Stimulated activated CD4-positive, alpha-beta T cell treated with anti-CD3 and anti-CD28 coated beads, TNF-alpha, amount 100 ng/mL, for 4 hours (primary cell): ENCODE data around the gene CREBBP.

Experiments used
- DNase-seq, 3 experiments: peaks; one replicate each; pipeline ENCODE4 v3.0.0-alpha.2; 2020; ENCODE audit warnings: low read depth in 3 of 3

Gene CREBBP

DNA sequence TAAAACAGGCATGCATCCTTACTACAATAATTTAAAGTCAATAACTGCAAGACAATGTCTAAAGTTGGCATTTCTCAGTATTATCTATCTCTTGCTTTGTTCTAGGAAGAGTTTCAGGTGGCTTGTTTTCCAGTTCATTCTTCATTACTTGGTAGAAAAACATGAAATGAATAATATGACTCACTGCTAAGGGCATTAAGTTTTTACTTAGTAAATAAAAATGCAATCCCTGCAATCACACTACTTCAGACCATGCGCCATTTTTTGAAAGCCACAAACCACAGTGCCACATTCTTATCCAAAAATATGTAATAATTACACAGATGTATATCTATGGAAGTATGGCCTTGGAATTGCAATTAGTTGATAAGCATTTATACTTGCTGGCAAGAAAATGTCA, 55.4 kb downstream of the CREBBP start:
- DNase-seq = no peak

- DNase-seq = no peak
Observed at GRCh38 chr16:3824121-3824795, 56.3 kb downstream of the CREBBP start.

DNA sequence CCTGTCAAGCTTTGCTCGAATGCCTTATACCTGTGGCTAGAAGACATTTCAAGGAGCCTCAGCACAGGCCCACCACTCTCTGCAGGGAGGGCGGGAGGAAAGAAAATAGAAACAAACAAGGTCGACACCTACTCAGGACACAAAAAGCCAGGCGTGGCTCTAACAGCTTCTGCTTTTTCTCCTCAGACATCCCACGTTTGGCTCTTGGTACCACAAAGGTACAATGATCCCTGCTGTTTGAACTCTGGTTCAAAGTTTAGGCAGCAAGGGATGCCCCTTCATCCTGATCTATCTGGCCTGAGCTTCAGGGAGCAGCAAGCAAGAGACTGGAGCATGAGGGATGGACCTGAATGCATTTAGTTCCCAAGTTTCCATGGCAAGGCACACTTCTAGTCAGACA, 57.1 kb downstream of the CREBBP start:
- DNase-seq = no peak

GRCh38 chr16:3822366-3823045, 58.0 kb downstream of the CREBBP start:
- DNase-seq = no peak

DNA sequence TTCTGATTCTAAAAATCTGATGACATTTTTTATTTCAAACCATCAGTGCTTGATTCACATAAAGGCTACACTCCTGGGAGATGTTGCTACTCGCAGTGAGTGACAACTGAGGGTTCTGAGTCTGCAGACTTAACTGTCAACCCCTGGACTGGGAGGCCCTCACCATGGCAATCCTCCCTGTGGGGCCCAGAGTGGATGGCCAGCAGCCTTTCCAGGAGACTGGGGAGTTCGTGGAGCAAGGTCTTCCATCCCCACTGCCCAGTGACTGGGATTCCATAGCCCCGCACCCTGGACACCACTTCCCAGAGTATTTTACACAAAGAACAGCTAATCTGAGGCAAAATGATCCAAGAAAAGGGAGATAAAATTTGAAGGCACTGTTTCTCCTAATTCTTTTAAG, 59.3 kb downstream of the CREBBP start:
- DNase-seq = no peak

DNA sequence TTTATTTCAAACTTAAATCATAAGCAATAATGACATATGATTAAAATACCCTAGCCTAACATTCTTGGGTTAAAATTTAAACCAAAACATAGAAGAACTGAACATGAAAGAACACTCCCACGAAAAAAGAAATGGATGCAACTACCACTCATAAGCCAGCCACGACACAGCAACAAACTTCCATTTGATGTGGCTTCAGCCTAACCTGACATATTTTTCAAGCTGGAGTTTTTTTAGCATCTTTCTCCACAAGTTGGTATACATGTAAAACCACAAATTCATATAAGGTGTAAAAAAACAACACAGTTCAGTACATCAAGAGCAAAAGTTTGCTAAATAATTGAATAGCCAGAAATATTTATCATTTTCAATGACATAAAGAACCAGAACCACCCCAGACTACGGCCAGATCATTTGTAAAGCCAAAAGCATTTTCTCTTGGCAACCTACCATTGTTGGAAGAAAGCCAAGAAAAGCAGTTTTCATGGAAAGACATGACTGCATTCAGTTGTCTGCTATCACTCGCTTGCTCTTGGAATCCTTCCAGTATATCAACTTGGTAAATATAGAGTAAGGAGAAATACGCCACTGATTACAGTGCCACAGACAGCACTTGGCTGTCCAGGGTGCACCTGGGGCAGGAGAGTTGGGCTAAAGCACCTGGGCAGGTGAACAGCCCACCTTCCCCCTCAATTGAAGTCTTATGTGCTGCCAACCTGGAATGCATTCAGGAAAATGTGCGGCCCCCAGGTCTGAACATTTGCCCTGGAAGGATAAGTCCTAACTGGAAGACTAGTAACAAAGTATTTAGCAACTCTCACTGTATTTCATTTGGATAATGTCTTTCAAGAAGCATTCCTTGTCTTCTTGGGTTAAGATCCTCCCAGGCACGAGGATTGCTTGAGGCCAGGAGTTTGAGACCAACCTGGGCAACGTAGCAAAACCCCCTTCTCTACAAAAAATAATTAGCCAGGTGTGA, 60.5 kb downstream of the CREBBP start:
- no peak for DNase-seq

DNA sequence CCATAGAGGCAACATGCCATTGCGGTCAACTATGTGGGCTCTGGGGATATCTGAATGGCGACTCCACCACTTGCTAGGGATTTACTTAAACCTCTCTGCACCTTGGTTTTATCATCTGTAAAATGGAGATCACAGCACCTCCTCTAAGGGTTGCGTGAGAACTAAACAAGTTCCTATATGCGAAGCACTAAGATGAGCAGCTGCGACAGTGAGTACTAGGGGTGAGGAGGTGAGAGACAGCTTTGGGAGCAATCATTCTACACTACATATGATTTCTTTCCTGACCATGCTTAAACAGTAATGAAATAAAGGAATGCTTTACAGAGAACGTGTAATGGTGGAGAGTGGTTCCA, 61.4 kb downstream of the CREBBP start:
- no peak for DNase-seq

GRCh38 chr16:3816326-3816725, 64.2 kb downstream of the CREBBP start:
- DNase-seq = no peak

DNA sequence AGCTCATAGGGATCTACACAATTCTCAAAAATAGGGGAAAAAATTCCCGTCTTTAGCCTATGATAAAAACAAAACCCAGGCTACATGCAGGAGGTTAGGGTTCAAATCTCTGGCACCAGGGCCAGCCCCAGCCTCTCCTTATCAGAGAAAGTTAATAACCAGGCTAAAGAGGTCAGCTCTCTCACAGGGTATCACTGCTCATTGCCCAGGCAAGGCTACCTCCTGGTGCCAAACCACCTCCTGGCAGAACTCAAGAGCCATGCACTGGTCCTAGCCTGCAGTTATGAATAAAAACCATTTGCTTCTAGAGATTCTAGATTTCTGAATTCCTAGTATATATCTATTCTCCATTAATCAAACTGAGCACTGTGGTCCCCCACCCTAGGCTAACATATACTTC, 65.8 kb downstream of the CREBBP start:
- DNase-seq = no peak

GRCh38 chr16:3812469-3813172, 67.9 kb downstream of the CREBBP start:
- DNase-seq = no peak

DNA sequence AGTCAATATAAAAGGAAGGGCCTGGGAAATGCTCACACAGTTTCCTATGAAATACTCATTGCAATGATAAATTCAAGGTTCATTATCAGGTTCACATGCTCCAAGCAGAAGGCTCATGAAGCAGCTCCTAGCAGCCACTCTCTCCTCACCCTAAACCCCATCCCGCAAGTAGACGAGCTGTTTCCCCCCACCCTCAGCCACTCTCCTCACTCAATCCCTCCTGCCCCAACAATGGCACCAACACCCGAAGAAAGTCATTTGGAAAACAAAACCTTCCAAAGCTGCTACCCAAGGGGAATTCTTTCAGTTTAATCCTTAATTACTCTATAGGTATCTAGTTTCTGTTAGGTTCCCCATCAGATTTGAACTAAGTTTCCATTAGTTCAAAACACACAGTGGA, 69.7 kb downstream of the CREBBP start:
- DNase-seq = no peak

DNA sequence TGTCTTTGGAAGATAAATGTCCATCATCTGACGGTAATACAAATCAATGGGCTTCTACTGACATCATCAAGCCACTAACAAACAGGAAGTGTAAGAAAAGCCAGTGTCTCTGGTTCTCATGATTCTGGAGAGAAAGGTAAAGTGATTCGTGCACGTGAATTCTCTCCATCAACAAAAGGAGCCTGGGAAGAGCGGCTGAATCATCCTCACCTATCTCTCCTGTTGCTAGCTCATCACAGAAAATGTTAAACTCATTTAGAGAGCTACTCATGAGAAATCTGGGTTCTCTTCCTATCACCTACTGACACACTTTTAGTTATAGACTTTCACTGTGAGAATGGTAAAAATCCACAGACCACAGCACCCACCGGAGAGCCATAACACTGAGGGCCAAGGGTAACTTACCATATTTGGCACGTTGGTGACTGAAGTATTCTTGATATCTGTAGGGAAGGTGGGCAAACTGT, 70.3 kb downstream of the CREBBP start:
- DNase-seq = no peak

- no peak for DNase-seq
Observed at GRCh38 chr16:3808308-3809063, 72.0 kb downstream of the CREBBP start.

DNA sequence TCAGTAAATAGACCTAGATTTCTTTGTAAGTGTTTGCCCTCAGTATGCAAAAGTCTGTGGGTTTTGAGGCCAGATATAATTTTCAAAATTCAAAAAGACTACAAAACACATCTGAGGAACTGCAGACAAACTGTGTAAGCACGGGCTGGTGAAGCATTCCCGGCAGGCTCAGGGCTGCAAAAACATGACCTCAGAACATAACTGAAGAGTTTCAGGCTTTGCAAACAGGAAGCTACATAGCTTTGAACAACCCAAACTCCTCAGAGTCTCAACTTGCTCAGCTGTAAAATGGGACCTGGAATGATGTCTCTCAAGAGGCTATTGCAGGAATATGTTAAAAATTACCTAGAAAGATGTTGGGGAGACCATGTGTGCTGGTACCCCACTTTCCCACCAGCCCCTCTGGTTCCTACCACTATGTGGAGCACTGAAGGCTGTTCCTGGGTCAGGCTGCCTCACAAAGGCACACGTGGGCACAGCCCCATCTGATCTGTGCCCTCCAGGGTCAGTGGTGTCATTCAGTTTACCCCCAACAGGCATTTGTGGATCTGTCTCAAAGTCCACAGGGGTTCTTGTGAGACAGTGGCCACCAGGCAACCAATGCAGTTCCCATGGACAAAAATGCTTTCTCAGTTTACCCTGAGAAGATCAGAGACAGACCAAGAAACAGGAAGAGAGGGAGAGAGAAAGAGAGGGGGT, 72.9 kb downstream of the CREBBP start:
- no peak for DNase-seq

DNA sequence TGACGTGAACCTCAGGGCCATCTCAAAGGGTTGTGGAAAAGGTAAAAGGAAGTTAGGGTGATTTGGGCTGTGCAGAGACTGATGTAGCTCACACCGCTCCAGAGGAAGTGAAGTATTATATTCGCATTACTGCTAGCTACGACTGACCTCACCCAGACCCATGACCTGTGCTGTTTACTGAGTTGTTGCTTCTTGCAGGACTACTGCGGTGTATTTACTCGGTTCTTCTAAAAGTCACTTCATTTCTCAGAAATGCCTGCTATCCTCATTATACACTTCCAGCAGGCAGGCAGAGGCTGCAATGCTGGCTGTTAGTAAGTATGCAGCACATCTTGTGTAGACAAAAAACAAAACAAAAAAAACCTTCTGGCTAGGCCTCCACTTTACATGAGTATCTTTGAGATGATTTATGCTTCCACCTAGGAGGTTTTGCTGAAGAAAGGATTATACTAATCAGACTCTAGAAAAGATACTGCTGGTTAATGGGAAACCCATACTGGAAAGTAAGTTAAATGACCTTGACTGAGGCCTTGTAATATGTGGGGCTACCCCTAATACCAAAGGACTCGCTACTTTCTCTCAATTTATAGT, 76.0 kb downstream of the CREBBP start:
- no peak for DNase-seq

GRCh38 chr16:3800477-3801270, 79.8 kb downstream of the CREBBP start:
- no peak for DNase-seq

DNA sequence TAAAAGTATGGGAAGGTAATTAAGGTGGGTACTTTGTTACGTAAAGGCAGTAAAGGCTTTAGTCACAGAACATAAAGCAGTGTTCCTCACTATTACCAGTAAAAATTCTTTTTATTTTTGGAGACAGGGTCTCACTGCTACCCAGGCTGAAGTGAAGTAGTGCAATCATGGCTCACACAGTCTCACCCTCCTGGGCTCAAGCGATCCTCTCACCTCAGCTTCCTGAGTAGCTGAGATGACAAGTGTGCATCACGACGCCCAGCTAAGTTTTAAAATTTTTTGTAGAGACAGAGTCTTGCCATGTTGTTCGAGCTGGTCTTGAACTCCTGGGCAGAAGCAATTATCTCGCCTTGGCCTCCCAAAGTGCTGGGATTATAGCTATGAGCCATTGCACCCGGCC, 80.5 kb downstream of the CREBBP start:
- DNase-seq = no peak

DNA sequence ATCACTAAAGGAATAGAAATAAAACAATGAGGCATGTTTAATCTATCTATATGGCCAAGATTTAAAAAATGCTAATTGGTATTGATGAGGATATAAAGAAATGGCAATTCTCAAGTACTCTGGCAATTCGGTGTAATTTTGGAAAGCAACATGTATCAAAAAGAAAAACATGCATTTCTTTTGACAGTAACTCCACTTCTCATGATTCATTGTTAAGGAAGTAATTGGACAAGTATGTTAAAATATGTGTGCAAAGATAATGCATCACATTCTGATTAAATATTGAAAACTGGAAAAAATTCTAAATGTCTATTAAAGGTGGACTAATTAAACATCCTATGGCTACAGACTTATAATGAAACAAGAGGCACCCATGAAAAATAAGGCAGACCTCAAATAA, 81.2 kb downstream of the CREBBP start:
- no peak for DNase-seq

DNA sequence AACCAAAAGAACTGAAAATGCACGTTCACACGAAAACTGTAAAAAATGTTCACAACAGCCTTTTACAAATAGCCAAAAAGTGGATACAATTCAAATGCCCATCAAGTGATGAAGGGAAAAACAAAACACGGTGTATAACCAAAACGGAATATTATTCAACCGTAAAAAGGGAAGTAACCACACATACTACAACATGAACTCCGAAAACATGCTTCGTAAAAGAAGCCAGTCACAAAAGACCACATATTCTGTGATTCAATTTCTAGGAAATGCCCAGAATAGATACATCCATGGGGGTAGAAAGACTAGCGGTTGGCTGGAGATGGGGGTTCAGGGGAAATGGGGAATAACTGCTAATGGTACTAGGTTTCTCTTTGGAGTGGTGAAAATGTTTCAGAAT, 81.7 kb downstream of the CREBBP start:
- no peak for DNase-seq
